PC-3 (cell line): ENCODE measurements around the gene TTYH1. TPM values are rescaled to one million over a fixed set of nuclear protein-coding genes. Genes with fewer than 3 reads are reported as not detected.
A peak's percentile ranks its signal among the peaks of the same experiment; 100 is the strongest.

Experiments used
- ATAC-seq: fragments of 200-7000 bp; cut with Tn5 transposase; 2 replicates; pipeline ENCODE4 v1.9.1; 2020; ENCODE audit warnings: mild to moderate bottlenecking, moderate library complexity
- BruUV-seq: library from RNA; stranded (reverse); fragments of 400-500 nt; replicated peaks from 2 replicates; lab custom pipeline; 2021; lab: Mats Ljungman, UMichigan
- CTCF ChIA-PET: fragments of 300-600 bp; sonication (Branson Sonifier 250); formaldehyde crosslinking; loops from one replicate; lab custom pipeline; 2022; ENCODE audit warnings: antibody characterized with exemption; lab: Charles Lee
- POLR2A ChIA-PET: fragments of 300-600 bp; sonication (Branson Sonifier 250); formaldehyde crosslinking; loops from one replicate; lab custom pipeline; 2022; ENCODE audit warnings: antibody characterized with exemption; ENCODE audit not compliant: unreplicated experiment; lab: Charles Lee
- DNase-seq: peaks from one replicate; pipeline ENCODE4 v3.0.0-alpha.2; 2015
- H2AFZ ChIP-seq: fragments of 300-600 bp; sonication (generic); 2 replicates; pipeline ENCODE4 v1.6.0; 2016; ENCODE audit warnings: antibody characterized with exemption, low read length
- H3F3A ChIP-seq: fragments of 300-600 bp; sonication (generic); one replicate; pipeline ENCODE4 v1.6.0; 2017; ENCODE audit warnings: antibody characterized with exemption, low read length, control low read depth, mild to moderate bottlenecking; ENCODE audit not compliant: unreplicated experiment
- H3K27ac ChIP-seq: fragments of 300-600 bp; sonication (generic); 2 replicates; pipeline ENCODE4 v1.5.1; 2016; ENCODE audit warnings: mild to moderate bottlenecking, low read length
- H3K27me3 ChIP-seq: fragments of 300-600 bp; sonication (generic); 2 replicates; pipeline ENCODE4 v1.6.1; 2016; ENCODE audit warnings: low read length, mixed read lengths
- H3K36me3 ChIP-seq: fragments of 300-600 bp; sonication (generic); 2 replicates; pipeline ENCODE4 v1.6.1; 2016; ENCODE audit warnings: low read depth, mixed run types, low read length, mixed read lengths
- H3K4me1 ChIP-seq: fragments of 300-600 bp; sonication (generic); 2 replicates; pipeline ENCODE4 v1.5.1; 2016; ENCODE audit warnings: low read length; ENCODE audit not compliant: insufficient read depth
- H3K4me2 ChIP-seq: fragments of 300-600 bp; sonication (generic); 2 replicates; pipeline ENCODE4 v1.6.0; 2016; ENCODE audit warnings: low read length
- H3K4me3 ChIP-seq: fragments of 300-600 bp; sonication (generic); 2 replicates; pipeline ENCODE4 v1.5.1; 2016; ENCODE audit warnings: mild to moderate bottlenecking, low read length, mixed read lengths
- H3K79me2 ChIP-seq: fragments of 300-600 bp; sonication (generic); 2 replicates; pipeline ENCODE4 v1.6.1; 2017; ENCODE audit warnings: low read length, mixed read lengths
- H3K9ac ChIP-seq: fragments of 300-600 bp; sonication (generic); 2 replicates; pipeline ENCODE4 v1.6.0; 2016; ENCODE audit warnings: mild to moderate bottlenecking, low read length
- H3K9me2 ChIP-seq: fragments of 300-600 bp; sonication (generic); replicated peaks from 2 replicates; pipeline ENCODE4 v1.6.1; 2016; ENCODE audit warnings: mixed run types, low read length, mixed read lengths
- H3K9me3 ChIP-seq: fragments of 300-600 bp; sonication (generic); 2 replicates; pipeline ENCODE4 v1.6.1; 2016; ENCODE audit warnings: low read length, mixed read lengths
- H4K20me1 ChIP-seq: fragments of 300-600 bp; sonication (generic); 2 replicates; pipeline ENCODE4 v1.6.1; 2016; ENCODE audit warnings: low read length, mixed read lengths
- EZH2 ChIP-seq: fragments of 300-600 bp; sonication (generic); IDR thresholded peaks from one replicate; pipeline ENCODE4 v1.6.1; 2017; ENCODE audit warnings: antibody characterized with exemption, mild to moderate bottlenecking, low read length; ENCODE audit not compliant: unreplicated experiment
- EZH2phosphoT487 ChIP-seq: fragments of 300-600 bp; sonication (generic); IDR thresholded peaks from 2 replicates; pipeline ENCODE4 v1.6.1; 2018; ENCODE audit warnings: mild to moderate bottlenecking, antibody characterized with exemption, low read length, borderline replicate concordance
- intact Hi-C: fragments of 100-400 bp; cut with micrococcal nuclease; formaldehyde crosslinking; loops from 2 replicates; pipeline ENCODE4 v1.9.0; 2023
- total RNA-seq: library from RNA; depleted of rRNA; stranded (reverse); fragments of >200 nt; gene quantifications from 2 replicates; pipeline ENCODE4 v1.2.3, GENCODE V29; 2014
- TF ChIP-seq, protein P1 (sequence below): fragments of 300-600 bp; sonication (generic); conservative IDR thresholded peaks from 2 replicates; pipeline ENCODE4 v1.5.1; 2017; ENCODE audit warnings: antibody characterized with exemption, low read depth, mild to moderate bottlenecking, low read length

The TTYH1 gene
- total RNA-seq, 1 experiment from 2014 or later = 1.1 TPM

DNA sequence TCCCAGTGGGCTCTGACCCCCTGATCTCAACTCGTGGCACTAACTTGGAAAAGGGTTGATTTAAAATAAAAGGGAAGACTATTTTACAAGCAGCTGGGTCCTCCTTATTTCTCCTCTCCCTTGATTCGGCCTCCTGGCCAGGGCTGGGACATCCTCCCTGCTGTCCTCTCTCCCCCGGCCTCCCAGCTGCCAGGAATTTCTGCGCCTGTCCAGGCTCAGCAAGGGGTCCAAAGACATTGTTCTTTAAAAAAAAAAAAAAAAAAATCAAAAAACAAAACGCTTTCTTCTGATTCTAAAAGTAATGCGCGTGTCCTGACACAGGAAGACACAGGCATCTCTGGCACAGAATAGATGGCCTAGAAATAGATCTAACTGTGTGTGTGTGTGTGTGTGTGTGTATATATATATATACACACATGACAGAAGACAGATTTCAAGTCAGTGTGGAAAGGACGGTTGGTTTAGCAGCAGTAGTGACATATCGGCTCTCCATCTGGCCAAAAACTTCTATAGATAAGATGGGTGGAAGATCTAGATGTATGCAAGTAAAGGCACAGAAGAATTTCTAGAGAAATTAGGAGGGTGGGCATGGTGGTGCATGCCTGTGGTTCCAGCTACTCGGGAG is 21.5 kb downstream of the TTYH1 start:
- DNase-seq = no peak
- Histone ChIP-seq H4K20me1 (0 out of 2 replicates have a peak, but pooled peaks cover 3% of the 10 kb centered on the region), H3K4me1 (peaks cover 13% of the 10 kb centered on the region), H3K9me2 (no peaks in the 10 kb centered on the region), H3K79me2 (peaks cover 6% of the 10 kb centered on the region; the same call in 1 of the 2 replicates), H3K36me3 (no peaks in the 10 kb centered on the region), H3K4me2 (no peak overlapping the region), H3K27ac (no peak overlapping the region), H2AFZ (no peak overlapping the region), H3K9me3 (no peaks in the 10 kb centered on the region), H3K27me3 (no peaks in the 10 kb centered on the region), H3F3A (no peaks in the 10 kb centered on the region), H3K9ac (no peak overlapping the region), H3K4me3 (no peak overlapping the region)
- CTCF ChIA-PET = no interaction called here
- TF ChIP-seq, protein P1, sequence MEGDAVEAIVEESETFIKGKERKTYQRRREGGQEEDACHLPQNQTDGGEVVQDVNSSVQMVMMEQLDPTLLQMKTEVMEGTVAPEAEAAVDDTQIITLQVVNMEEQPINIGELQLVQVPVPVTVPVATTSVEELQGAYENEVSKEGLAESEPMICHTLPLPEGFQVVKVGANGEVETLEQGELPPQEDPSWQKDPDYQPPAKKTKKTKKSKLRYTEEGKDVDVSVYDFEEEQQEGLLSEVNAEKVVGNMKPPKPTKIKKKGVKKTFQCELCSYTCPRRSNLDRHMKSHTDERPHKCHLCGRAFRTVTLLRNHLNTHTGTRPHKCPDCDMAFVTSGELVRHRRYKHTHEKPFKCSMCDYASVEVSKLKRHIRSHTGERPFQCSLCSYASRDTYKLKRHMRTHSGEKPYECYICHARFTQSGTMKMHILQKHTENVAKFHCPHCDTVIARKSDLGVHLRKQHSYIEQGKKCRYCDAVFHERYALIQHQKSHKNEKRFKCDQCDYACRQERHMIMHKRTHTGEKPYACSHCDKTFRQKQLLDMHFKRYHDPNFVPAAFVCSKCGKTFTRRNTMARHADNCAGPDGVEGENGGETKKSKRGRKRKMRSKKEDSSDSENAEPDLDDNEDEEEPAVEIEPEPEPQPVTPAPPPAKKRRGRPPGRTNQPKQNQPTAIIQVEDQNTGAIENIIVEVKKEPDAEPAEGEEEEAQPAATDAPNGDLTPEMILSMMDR = no peak
- no peak for TF ChIP-seq EZH2
- no peak for TF ChIP-seq EZH2phosphoT487
- no TSS peak for BruUV-seq
- no peak for ATAC-seq
- POLR2A ChIA-PET = no interaction called here
- intact Hi-C loops = no loop called here

DNA sequence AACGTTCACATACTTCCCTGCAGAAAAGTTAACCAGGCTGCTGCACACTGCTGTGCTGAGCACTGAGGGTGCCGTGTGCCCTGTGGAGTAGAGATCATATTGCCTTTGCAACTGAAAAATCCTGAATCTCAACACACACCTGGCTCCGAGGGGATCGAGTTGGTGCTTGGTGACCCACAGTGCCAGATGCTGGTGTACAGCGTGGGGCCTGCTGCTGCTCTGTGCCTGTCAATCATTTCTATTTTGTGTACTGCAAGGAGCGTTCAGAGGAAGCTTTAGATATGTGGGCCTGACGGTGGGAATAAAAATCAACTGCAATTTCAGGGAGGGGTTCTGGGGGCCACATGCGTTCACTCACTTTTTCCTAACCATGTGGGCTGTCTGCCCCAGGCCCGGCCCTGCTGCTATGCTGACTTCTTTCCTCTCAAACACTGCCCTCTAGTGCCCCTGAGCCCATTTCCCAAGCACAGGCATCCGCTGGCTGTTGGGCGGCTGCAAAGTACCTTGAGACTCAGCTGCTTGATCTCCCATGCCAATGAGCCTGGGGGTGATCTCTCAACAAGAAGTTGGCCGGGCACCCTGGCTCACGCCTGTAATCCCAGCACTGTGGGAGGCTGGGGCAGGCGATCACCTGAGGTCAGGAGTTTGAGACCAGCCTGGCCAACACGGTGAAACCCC is 24.0 kb downstream of the TTYH1 start:
- Histone ChIP-seq H3K4me2 (no peak overlapping the region), H3F3A (no peaks in the 10 kb centered on the region), H3K79me2 (peaks cover 6% of the 10 kb centered on the region; the same call in 1 of the 2 replicates), H3K4me1 (no peaks in the 10 kb centered on the region), H3K27ac (no peak overlapping the region), H3K9ac (no peak overlapping the region), H4K20me1 (0 out of 2 replicates have a peak, but pooled peaks cover 3% of the 10 kb centered on the region), H2AFZ (no peak overlapping the region), H3K9me3 (no peaks in the 10 kb centered on the region), H3K36me3 (peaks cover 3% of the 10 kb centered on the region; the same call in 1 of the 2 replicates), H3K4me3 (no peak overlapping the region), H3K27me3 (no peaks in the 10 kb centered on the region), H3K9me2 (no peaks in the 10 kb centered on the region)
- ChIA-PET POLR2A (no interaction called here), CTCF (interaction anchor here (0.6 to 1.3 kb wide), 3 partner anchors 14 to 49 kb away, joined by 3 to 9 read pairs (median 4); no protein-coding TSS in a partner anchor)
- TF ChIP-seq EZH2phosphoT487 (no peak), EZH2 (no peak)
- TF ChIP-seq, protein P1 = peak; percentile 76
- DNase-seq (peak; percentile 68), ATAC-seq (peak; percentile 91)
- intact Hi-C loops = no loop called here
- BruUV-seq = no TSS peak

DNA sequence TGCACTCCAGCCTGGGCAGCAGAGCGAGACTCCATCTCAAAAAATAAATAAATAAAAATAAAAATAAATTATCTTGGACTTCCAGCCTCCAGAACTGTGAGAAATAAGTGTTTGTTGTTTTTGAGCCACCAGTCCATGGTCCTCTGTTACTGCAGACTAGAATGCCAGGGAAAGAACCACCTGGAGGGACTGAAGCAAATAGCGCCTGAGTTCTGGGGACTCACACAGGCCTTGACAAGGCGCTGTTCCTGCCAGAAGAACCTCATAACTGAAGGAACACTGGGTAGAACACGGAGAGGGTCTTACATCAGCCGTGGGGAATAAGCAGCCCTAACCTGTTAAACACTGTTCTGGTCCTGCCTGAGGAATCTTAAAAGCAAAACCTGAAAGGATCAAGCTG is 25.4 kb downstream of the TTYH1 start:
- Histone ChIP-seq H3K9ac (no peak overlapping the region), H3K4me2 (no peak overlapping the region), H3K36me3 (peaks cover 9% of the 10 kb centered on the region; the same call in 1 of the 2 replicates), H3K4me3 (no peak overlapping the region), H4K20me1 (0 out of 2 replicates have a peak, but pooled peaks cover 3% of the 10 kb centered on the region), H3F3A (no peaks in the 10 kb centered on the region), H3K9me2 (no peaks in the 10 kb centered on the region), H3K4me1 (no peaks in the 10 kb centered on the region), H3K9me3 (no peaks in the 10 kb centered on the region), H3K79me2 (peaks cover 9% of the 10 kb centered on the region), H2AFZ (no peak overlapping the region), H3K27ac (no peak overlapping the region), H3K27me3 (no peaks in the 10 kb centered on the region)
- no peak for TF ChIP-seq EZH2
- TF ChIP-seq, protein P1 = no peak
- TF ChIP-seq EZH2phosphoT487 = no peak
- ChIA-PET CTCF (interaction anchor here (1.3 kb wide), 1 partner anchor 50 kb away, joined by 4 read pairs; no protein-coding TSS in a partner anchor), POLR2A (no interaction called here)
- ATAC-seq = no peak
- BruUV-seq = no TSS peak
- DNase-seq = no peak
- intact Hi-C loops = no loop called here
